Smooth muscle cell (in vitro differentiated cells): ENCODE measurements around the gene SIM2. TPM values are rescaled to one million over a fixed set of nuclear protein-coding genes. Genes with fewer than 3 reads are reported as not detected.

ENCODE experiments used
- polyA plus RNA-seq: library from polyadenylated mRNA; unstranded; fragments of >200 nt; fragmentation: Nextera tagmentation; extraction: Ambion mirVana; gene quantifications from 2 replicates; pipeline ENCODE4 v1.2.1, GENCODE V29; 2016
- total RNA-seq: library from RNA; depleted of rRNA; stranded (reverse); fragments of >200 nt; gene quantifications from 2 replicates; pipeline ENCODE4 v1.2.3, GENCODE V29; 2014

The SIM2 gene
- total and polyA plus RNA-seq, 2 experiments from 2014 or later: 0.25 TPM; not detected in 1

Other genes starting within 250 kb of the SIM2 start
- gene CLDN14, start 219.0 kb upstream of the SIM2 start, total RNA-seq: not detected in 2 replicates
- 0.84 TPM in 1 of 2 replicates, not detected in the other for gene CLDN14, start 219.0 kb upstream of the SIM2 start, polyA plus RNA-seq